Raji (cell line): ENCODE measurements around the gene IGFN1.
A peak's percentile ranks its signal among the peaks of the same experiment; 100 is the strongest.

Experiments
- POLR2A ChIP-seq: IDR thresholded peaks from 2 replicates; pipeline ENCODE4 v1.6.1; 2011; ENCODE audit warnings: low read depth, low read length, control low read depth; ENCODE audit not compliant: insufficient read depth

IGFN1 gene

DNA sequence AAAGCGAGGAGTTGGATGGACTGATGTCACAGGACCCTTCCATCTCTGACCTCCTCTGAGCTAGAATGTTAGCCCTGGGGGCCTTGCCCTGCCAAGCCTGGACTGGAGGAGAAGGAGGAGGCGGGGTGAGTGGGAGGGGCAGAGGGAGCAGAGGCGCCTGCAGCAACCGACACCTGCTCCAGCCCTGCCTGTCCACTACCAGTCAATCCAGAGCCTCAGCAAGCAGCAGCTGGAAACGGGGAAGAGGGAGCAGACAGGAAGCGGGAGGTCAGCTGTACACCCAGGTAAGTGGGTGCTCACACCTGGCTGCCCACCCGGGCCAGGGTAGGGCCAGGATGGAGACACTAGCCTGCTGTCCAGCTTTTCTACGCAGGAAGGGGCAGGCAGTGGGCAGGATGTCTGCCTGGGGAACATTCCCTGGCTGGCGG, at the start of gene IGFN1:
IGFN1 (plus strand) TSS at position 201 of the 428 bp plus-strand sequence. CDS start 2,470 bp downstream, outside the sequence.
- TF ChIP-seq POLR2A = no peak

DNA sequence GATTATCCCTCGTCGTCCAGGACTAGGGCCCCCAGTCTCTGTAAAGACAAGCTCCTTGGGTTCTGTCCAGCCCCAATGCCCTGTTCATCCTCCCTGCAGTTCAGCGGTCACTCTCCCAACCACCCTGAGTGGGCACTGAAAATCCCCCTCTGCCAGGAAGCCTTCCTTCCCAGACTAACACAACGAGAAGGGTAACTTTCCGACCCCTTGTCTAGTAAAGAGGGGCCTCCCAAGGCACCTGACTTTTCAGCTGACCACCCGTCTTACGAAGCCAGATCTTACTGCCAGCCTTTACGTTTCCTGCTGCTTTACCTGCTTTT, 49.7 kb upstream of the IGFN1 start:
- no peak for TF ChIP-seq POLR2A

DNA sequence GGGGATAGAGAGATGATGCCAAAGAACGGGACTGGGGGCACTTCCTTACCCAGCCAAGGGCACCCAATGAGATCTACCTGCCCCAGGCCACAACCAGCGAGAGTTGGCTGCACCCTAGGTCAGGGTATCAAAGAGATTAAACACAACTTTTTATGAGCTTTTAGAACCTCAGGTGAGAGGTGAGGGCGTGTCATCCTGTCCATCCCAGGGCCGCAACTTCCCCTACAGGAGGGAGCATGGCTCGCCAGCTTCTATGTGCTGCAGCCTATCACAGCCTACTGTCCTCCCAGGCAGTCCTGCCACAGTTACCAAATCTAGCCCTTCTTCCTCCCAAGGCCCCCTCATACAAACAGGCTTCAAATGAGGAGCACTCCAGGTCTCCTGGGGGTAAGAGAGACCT, 49.2 kb upstream of the IGFN1 start:
- no peak for TF ChIP-seq POLR2A

DNA sequence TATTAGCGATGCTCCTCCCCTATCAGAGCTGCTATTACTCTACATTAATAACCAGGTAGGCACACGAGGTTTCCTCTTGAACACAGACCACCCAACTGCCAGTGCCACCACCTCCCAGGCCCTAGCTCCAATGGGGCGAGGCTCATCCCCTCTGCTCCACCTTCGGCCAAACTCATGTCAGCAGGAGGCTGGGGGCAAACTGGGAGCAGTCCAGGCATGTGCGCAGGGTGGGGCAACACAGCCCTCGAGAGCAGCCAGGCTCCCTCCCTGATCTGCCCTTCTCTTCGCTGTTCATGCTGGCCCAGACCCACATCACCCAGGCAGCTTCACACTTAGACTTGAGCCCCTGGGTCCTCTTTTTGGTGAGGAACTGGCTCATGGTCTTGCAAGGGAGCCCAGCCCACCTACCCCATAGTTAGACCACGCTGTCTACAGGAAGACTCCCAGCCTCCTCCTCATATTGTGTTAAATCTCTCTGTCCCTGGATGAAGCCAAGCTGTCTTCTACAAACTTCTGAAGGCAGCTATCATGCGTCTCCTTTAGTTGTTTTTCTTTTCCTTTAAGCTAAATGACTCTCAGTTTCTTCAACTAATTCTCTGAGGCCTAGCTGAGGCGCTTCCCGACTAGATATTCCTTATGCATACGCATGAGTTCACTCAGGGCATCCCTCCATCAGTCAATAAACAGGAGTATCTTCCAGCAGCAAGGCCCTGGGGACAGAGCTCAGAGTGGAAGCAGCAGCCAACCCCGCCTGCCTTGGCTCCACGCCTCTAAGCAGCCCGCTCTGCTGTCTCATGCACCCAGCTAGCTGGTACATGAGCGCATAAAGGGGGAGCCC, 48.4 kb upstream of the IGFN1 start:
- TF ChIP-seq POLR2A = no peak

DNA sequence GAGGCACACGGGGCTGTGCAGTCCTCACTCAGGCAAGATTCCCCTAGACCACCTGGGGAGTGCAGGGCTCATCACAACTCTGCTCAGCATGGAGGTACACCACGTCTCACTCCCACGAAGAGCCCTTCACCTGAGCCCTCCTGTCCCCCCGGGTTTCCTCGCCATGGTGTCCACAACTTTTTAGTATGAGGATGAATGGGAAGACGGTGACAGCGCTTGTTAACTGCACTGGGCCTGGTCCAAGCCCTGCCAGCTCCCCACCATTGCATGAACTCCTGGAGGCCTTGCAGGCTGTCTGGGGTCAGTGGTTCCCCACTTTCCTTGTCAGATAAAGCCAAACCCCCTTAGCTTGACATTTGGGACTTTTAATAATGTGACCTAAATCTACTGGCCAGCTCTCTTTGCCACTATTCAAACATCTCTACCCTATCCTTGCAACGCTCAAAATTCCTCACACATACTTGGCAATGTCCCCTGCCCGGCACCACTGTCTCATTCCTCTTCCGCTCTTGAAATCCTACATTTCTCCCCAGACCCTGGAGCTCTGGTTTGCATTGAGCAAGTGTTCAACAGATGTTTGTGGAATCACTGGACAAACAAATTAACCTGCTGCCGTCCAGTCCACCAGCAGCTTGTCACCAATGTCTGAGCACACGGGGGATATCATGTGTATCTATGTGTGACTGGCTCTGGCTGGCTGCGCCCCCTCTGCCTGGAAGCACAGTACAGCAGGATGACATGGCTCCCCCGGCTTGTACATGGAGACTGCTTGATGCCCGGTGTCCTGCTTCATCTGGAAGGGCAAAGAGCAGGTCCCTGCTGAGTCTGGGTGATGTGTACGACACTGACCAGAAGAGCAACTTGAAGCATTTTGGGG, 47.5 kb upstream of the IGFN1 start:
- TF ChIP-seq POLR2A = no peak

DNA sequence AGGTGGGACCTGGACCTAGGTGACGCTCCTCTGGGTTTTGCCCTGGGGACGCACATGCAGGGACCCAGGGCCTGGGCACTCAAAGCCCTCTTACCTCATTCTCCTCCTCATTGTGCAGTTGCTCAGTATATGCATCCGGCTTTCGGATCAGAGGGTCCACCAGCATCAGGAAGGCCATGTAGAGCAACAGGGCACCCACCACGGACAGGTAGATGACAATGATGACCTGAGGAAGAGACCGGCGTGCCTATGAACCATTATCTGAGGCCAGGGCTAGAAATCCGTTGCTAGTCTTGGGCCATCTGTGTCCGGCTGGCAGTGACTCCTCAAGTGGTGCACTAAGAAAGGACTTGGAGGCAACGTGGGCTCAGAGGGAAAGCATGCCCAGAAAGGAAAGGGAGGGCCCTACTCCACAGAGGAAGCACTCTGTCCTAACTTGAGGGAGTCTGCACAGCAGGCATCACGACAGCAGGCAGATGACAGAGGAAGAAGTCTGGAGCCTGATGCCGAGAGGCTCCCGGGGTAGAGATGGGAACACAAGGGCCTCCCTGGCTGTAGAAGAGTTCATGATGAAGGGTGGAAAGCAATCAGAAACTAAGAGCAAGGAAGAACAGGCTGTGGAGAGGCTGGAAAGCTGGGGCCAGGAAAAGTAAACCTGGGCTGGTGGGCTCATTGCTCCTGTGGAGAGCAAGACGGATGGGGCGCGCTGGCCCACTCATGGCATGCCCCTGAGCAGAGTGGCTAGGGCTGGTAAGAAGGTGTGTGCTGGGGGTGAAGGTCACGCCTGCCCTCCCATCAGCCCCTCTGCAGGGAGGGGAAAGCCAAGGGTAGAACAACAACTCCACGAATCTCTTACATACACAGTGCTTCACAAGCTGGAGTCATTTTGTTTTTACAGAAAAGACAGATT, 46.6 kb upstream of the IGFN1 start:
- no peak for TF ChIP-seq POLR2A

DNA sequence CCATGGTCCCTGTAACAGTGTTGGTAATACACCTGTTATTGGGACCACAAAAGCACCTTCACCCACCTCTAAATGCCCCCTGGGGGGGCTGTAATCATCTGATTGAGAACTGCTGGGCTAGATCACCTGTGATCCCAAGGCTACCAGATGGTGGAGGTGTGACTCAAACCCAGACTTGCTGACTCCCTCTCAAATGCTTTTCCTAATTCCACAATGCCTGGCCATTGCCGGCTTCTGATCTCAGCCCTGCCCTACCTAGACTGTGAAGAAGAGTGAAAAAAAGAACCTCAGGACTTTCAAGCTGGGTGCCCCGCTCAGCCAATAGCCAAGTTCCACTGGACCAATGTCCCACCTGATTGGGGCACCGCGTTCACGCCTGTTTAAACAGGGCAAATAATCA, 45.9 kb upstream of the IGFN1 start:
- TF ChIP-seq POLR2A = no peak

DNA sequence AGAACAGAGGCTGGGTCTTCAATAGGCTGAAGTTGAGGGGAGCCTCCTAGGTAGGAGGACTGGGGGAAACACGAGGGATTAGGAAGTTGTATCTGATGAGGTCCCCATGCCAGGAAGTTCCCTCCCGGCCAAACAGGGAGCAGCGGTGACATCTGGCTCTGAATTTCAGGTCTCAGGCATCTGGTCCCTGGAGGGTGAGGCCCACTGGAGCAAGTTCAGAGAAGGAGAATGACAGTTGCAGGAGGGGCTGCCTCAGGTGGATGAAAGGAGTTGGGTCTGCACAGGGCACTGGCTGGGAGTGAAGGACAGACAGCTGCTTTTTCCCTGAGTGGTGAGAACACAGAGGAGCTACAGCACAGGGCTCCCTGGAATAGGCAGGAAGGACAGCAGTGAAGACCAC, 45.5 kb upstream of the IGFN1 start:
- TF ChIP-seq POLR2A = no peak

DNA sequence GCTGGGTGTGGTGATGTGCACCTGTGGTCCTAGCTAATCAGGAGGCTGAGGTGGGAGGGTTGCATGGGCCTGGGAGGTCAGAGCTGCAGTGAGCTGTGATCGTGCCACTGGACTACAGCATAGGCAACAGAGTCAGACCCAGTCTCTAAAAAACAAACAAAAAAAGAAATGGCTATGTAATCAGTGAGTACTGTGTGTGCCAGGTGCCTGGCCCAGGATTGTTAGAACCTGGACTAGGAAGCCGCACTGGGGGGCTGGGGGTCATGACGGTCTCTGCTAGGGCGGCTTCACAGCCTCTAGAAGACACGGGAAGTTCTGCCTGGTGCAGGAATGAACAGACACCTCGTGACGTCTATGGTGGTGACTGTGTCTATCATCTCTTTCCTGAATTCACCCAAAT, 44.8 kb upstream of the IGFN1 start:
- no peak for TF ChIP-seq POLR2A

DNA sequence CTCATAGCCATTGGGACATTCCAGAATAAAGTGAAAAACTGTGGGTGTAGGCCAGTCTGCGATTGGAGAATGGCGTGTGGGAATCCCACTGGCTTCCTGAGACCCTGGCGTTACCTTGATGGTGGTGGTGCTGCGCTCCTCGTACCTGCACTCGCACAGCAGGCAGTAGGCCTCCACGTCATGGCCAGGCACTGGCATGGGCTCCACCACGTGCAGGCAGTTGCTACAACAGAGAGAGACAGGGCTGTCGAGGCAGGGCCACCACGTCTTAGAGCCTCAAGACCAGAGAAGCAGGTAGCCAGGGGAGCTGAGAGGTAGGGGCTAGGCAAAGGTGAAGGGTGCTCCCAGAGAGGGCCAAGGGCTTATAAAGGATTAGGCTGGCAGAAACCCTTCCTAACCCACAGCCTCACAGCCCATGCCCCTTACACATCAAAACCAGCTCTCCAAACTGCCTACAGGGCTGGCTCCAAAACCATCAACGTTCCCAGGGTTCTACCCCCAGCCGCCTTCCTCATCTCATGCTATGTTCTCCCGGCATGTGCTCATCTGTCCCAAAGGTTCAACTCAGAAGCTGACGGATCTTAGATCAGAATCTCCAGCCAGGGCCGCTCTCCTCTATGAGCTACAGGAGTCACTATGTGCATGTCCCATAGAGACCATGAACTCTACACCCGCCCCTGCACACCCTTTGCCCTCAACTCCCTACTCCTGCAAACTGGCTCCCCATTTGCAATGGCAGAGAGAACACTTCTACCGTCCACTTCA, 43.8 kb upstream of the IGFN1 start:
- no peak for TF ChIP-seq POLR2A

DNA sequence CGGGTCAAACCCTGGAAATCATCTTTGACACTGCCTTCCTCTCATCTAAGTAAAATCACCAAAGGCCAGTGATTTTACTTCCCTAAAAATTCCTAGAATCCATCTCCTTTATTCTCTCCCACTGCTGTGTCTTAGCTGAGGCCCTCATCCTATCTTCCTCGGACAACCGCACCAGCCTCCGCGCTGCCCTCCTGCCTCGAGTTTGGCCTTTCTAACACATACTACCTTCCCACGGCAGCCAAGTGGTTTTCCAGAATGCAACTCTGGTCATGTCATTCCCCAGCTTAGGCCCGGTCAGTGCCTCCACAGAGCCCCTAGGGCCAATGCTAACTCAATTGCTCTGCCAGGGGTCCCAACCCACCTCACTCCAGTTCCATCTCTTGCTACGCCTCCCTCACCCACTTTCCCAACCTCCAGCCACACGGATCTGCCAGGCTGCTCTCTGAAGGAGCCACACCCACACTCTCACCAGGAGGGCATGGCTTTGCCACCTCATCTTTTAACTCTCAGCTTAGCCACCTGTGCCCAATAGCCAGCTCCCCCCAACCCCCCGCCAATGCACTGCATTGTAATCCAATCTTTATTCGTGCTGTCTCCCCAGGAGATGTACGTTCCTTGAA, 43.1 kb upstream of the IGFN1 start:
- TF ChIP-seq POLR2A = no peak

DNA sequence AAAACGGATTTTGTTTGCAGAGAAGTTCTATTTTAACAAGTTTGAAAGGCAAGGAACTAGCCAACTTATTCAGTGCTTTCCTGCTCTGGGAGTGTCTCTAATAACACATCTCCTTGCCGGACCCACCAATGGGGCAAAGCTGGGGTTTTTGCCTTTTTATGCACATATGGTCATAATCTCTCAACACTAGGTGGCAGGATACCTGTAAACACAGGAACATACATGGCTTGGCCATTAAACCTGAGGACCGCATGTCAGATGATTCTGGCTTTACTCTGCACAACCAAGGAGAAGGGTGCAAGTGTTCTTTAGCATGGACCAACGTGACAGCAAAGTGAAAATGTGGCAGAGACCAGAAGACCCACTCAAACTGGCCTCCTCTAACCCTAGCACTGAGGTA, 41.2 kb upstream of the IGFN1 start:
- no peak for TF ChIP-seq POLR2A

DNA sequence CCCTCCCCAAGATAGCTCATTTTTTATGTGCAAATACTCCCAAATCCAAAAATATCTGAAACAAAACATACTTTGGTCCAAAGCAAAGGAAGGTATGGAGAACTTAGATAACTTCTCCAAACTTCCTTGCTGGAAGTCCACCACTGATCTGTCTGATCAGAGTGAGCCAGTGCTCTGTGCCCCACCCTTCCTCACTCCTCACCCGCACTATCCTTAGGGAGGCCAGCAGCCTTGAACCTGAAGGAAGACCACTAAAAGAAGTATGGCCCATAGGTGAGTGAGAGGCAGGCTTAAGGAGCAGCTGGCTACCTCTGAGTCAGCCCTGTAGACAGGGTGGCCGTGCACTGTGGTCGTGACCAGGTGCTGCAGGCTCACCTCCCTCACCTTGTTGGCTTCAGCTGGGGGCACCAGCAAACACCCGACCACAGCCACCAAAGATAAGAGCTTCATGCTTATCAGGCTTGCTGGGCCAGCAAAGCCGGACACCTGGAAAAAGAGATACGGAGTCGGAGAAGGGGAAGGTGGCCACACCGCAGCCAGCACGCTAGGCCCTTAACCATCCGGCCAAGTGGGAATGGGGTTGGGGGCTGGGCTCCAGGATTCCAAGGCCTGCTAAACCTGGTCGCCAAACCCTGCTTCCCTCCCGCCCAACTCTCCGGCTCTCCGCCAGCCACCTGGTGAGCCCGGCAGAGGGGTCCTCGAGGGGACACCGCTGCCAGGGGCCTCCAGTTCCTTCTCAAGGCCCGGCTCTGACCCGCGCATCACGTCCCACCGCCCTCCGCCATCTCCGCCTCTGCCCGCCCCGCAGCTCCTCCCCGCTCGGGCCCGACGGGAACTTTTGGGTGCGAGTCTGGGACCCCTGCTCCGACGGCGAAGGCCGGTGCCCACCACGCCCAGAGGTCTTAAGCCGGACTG, 36.9 kb upstream of the IGFN1 start:
- peak; percentile 48 for TF ChIP-seq POLR2A
